ENCODE results near the gene LIG1. TPM values are rescaled to one million over a fixed set of nuclear protein-coding genes. Genes with fewer than 3 reads are reported as not detected.

Gene LIG1
- total and polyA plus RNA-seq, 2 of the 13 experiments (the other 11 are each of a cell fraction or from before 2014, with no cell fraction given) = 20.1 to 64.4 TPM

DNA sequence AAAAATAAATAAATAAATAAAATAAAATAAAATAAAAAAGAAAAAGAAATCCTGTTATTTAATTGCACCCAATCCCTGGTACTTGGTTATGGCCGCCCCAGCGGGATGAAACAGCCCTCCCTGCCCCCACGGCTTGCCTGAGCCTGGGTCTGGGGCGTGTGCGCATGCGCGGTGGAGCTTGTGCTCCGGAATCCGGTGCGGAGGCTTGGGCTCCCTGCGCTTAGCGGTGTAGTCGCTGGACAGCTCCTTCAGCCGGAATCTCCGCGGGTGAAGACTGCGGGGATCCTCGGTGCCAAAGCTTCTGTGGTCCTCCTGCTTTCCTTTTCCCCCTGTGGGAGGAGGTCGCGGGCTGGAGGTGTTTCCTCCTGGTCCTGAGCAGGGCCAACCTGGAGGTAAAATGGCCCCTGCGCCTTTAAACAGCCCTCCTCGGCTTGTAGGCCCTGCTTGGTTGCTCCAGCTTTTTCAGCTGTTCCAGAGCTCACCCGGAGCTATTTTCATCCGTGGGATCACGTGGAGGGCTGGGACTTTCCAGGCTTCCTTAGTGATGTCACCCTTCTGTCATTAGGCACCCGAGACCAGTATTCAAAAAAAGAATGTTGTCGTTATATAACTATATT lies 59.7 kb downstream of the LIG1 start, which contains the start of gene PLA2G4C (continued):
- TF ChIP-seq ZMYM4 (CRISPR knock-in tag; IDR thresholded peaks at IDR 0.05) (no peak), ZNF841 (CRISPR knock-in tag; IDR thresholded peaks at IDR 0.05; ENCODE audit: borderline replicate concordance) (no peak), HDAC6 (IDR thresholded peaks at IDR 0.05; ENCODE audit: low read depth, low read length) (no peak), HMGA1 (CRISPR knock-in tag; conservative IDR thresholded peaks at IDR 0.05) (no peak), POLR2A (IDR thresholded peaks at IDR 0.05; ENCODE audit: insufficient read depth in 1 of 2, low read depth in 2 of 2, low read length in 2 of 2) (peak; percentile 76 to 78), KAT7 (CRISPR knock-in tag; IDR thresholded peaks at IDR 0.05; ENCODE audit: borderline replicate concordance) (no peak), HOXA5 (CRISPR knock-in tag; IDR thresholded peaks at IDR 0.05) (no peak; the same call in 1 of the 2 replicates), SOX6 (IDR thresholded peaks at IDR 0.05) (no peak), SOX6 (CRISPR knock-in tag; IDR thresholded peaks at IDR 0.05) (0 out of 2 replicates have a peak, but pooled peaks have one; percentile 15), NAIF1 (CRISPR knock-in tag; IDR thresholded peaks at IDR 0.05; ENCODE audit: borderline replicate concordance) (no peak), ZNF510 (CRISPR knock-in tag; IDR thresholded peaks at IDR 0.05; ENCODE audit: low read depth) (no peak), ZNF20 (CRISPR knock-in tag; IDR thresholded peaks at IDR 0.05) (no peak)
- TF ChIP-seq, protein P1, sequence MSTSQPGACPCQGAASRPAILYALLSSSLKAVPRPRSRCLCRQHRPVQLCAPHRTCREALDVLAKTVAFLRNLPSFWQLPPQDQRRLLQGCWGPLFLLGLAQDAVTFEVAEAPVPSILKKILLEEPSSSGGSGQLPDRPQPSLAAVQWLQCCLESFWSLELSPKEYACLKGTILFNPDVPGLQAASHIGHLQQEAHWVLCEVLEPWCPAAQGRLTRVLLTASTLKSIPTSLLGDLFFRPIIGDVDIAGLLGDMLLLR (CRISPR knock-in tag; IDR thresholded peaks at IDR 0.05) = peak; percentile 51; the same call in 1 of the 2 replicates
- TF ChIP-seq, protein P2, sequence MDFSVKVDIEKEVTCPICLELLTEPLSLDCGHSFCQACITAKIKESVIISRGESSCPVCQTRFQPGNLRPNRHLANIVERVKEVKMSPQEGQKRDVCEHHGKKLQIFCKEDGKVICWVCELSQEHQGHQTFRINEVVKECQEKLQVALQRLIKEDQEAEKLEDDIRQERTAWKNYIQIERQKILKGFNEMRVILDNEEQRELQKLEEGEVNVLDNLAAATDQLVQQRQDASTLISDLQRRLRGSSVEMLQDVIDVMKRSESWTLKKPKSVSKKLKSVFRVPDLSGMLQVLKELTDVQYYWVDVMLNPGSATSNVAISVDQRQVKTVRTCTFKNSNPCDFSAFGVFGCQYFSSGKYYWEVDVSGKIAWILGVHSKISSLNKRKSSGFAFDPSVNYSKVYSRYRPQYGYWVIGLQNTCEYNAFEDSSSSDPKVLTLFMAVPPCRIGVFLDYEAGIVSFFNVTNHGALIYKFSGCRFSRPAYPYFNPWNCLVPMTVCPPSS (IDR thresholded peaks at IDR 0.05) = no peak
- TF ChIP-seq, protein P3, sequence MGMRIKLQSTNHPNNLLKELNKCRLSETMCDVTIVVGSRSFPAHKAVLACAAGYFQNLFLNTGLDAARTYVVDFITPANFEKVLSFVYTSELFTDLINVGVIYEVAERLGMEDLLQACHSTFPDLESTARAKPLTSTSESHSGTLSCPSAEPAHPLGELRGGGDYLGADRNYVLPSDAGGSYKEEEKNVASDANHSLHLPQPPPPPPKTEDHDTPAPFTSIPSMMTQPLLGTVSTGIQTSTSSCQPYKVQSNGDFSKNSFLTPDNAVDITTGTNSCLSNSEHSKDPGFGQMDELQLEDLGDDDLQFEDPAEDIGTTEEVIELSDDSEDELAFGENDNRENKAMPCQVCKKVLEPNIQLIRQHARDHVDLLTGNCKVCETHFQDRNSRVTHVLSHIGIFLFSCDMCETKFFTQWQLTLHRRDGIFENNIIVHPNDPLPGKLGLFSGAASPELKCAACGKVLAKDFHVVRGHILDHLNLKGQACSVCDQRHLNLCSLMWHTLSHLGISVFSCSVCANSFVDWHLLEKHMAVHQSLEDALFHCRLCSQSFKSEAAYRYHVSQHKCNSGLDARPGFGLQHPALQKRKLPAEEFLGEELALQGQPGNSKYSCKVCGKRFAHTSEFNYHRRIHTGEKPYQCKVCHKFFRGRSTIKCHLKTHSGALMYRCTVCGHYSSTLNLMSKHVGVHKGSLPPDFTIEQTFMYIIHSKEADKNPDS (CRISPR knock-in tag; IDR thresholded peaks at IDR 0.05) = no peak
- TF ChIP-seq, protein P4, sequence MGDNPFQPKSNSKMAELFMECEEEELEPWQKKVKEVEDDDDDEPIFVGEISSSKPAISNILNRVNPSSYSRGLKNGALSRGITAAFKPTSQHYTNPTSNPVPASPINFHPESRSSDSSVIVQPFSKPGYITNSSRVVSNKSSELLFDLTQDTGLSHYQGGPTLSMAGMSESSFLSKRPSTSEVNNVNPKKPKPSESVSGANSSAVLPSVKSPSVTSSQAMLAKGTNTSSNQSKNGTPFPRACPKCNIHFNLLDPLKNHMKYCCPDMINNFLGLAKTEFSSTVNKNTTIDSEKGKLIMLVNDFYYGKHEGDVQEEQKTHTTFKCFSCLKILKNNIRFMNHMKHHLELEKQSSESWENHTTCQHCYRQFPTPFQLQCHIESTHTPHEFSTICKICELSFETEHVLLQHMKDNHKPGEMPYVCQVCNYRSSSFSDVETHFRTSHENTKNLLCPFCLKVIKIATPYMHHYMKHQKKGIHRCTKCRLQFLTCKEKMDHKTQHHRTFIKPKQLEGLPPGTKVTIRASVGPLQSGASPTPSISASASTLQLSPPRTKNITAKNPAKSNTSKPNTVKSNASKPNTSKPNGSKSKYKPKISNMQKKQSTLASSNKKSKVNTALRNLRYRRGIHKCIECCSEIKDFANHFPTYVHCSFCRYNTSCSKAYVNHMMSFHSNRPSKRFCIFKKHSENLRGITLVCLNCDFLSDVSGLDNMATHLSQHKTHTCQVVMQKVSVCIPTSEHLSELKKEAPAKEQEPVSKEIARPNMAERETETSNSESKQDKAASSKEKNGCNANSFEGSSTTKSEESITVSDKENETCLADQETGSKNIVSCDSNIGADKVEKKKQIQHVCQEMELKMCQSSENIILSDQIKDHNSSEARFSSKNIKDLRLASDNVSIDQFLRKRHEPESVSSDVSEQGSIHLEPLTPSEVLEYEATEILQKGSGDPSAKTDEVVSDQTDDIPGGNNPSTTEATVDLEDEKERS (CRISPR knock-in tag; IDR thresholded peaks at IDR 0.05) = no peak
- TF ChIP-seq, protein P5, sequence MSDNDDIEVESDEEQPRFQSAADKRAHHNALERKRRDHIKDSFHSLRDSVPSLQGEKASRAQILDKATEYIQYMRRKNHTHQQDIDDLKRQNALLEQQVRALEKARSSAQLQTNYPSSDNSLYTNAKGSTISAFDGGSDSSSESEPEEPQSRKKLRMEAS (IDR thresholded peaks at IDR 0.05) = 0 out of 2 replicates have a peak, but pooled peaks have one; percentile 18
- TF ChIP-seq, protein P6, sequence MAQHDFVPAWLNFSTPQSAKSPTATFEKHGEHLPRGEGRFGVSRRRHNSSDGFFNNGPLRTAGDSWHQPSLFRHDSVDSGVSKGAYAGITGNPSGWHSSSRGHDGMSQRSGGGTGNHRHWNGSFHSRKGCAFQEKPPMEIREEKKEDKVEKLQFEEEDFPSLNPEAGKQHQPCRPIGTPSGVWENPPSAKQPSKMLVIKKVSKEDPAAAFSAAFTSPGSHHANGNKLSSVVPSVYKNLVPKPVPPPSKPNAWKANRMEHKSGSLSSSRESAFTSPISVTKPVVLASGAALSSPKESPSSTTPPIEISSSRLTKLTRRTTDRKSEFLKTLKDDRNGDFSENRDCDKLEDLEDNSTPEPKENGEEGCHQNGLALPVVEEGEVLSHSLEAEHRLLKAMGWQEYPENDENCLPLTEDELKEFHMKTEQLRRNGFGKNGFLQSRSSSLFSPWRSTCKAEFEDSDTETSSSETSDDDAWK (CRISPR knock-in tag; IDR thresholded peaks at IDR 0.05) = no peak
- TF ChIP-seq, protein P7, sequence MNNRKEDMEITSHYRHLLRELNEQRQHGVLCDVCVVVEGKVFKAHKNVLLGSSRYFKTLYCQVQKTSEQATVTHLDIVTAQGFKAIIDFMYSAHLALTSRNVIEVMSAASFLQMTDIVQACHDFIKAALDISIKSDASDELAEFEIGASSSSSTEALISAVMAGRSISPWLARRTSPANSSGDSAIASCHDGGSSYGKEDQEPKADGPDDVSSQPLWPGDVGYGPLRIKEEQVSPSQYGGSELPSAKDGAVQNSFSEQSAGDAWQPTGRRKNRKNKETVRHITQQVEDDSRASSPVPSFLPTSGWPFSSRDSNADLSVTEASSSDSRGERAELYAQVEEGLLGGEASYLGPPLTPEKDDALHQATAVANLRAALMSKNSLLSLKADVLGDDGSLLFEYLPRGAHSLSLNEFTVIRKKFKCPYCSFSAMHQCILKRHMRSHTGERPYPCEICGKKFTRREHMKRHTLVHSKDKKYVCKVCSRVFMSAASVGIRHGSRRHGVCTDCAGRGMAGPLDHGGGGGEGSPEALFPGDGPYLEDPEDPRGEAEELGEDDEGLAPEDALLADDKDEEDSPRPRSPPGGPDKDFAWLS (CRISPR knock-in tag; IDR thresholded peaks at IDR 0.05; ENCODE audit: borderline replicate concordance) = no peak
